ENCODE data around the gene MR1.

Gene MR1

GRCh38 chr1:181064702-181065101 lies 30.9 kb downstream of the MR1 start:
- DNase-seq = no peak

GRCh38 chr1:181073638-181074037 lies 39.9 kb downstream of the MR1 start:
- DNase-seq = no peak

- no peak for DNase-seq
Observed at GRCh38 chr1:181075766-181076350, 42.1 kb downstream of the MR1 start.

- DNase-seq = no peak
Observed at GRCh38 chr1:181076852-181077251, 43.1 kb downstream of the MR1 start.

- DNase-seq = no peak
Observed at GRCh38 chr1:181077576-181078242, 43.9 kb downstream of the MR1 start.

- no peak for DNase-seq
Observed at GRCh38 chr1:181079382-181079781, 45.6 kb downstream of the MR1 start.

GRCh38 chr1:181079920-181080319 lies 46.1 kb downstream of the MR1 start:
- DNase-seq = no peak

- DNase-seq = no peak
Observed at GRCh38 chr1:181080556-181080955, 46.8 kb downstream of the MR1 start.

GRCh38 chr1:181081395-181081794 lies 47.6 kb downstream of the MR1 start:
- peak; percentile 38 for DNase-seq

GRCh38 chr1:181083842-181084605 lies 50.2 kb downstream of the MR1 start:
- DNase-seq = peak; percentile 88

GRCh38 chr1:181084606-181084969 lies 50.8 kb downstream of the MR1 start:
- no peak for DNase-seq

GRCh38 chr1:181086091-181086490 lies 52.3 kb downstream of the MR1 start:
- no peak for DNase-seq

- no peak for DNase-seq
Observed at GRCh38 chr1:181086926-181087325, 53.1 kb downstream of the MR1 start.

GRCh38 chr1:181087400-181087901 lies 53.7 kb downstream of the MR1 start:
- DNase-seq = no peak

- DNase-seq = peak; percentile 96
Observed at GRCh38 chr1:181088079-181089016, 54.6 kb downstream of the MR1 start, which contains the start of gene IER5. Gene IER5, plus strand, starts transcription at chr1:181088700. Its CDS starts 203 bp downstream, at chr1:181088903.

- peak; percentile 71 for DNase-seq
Observed at GRCh38 chr1:181089017-181089675, 55.4 kb downstream of the MR1 start.

GRCh38 chr1:181089676-181090544 lies 56.1 kb downstream of the MR1 start:
- DNase-seq = peak; percentile 81

- no peak for DNase-seq
Observed at GRCh38 chr1:181090641-181091126, 56.9 kb downstream of the MR1 start.

GRCh38 chr1:181091309-181092040 lies 57.7 kb downstream of the MR1 start:
- no peak for DNase-seq

GRCh38 chr1:181092056-181092455 lies 58.3 kb downstream of the MR1 start:
- no peak for DNase-seq

Data from NCI-H146 (cell line).